Skeletal muscle cell (primary cell): ENCODE data around the gene IL4I1.

ENCODE experiments used
- DNase-seq: peaks from one replicate; pipeline ENCODE4 v3.0.0-alpha.2; 2010; ENCODE audit warnings: low read depth
- H3K4me3 ChIP-seq: 2 replicates; pipeline ENCODE4 v1.5.1; 2011; ENCODE audit warnings: low read depth, mild to moderate bottlenecking, control low read depth, low read length, moderate library complexity

IL4I1 gene

GRCh38 chr19:49881672-49882394 lies 14.9 kb downstream of the IL4I1 start:
- no peak for DNase-seq

GRCh38 chr19:49881186-49881585 lies 15.5 kb downstream of the IL4I1 start:
- no peak overlapping the region for H3K4me3 ChIP-seq
- no peak for DNase-seq

More at GRCh38 chr19:49881672-49882394, 14.9 kb downstream of the IL4I1 start:
- H3K4me3 ChIP-seq: no peak overlapping the region

DNA sequence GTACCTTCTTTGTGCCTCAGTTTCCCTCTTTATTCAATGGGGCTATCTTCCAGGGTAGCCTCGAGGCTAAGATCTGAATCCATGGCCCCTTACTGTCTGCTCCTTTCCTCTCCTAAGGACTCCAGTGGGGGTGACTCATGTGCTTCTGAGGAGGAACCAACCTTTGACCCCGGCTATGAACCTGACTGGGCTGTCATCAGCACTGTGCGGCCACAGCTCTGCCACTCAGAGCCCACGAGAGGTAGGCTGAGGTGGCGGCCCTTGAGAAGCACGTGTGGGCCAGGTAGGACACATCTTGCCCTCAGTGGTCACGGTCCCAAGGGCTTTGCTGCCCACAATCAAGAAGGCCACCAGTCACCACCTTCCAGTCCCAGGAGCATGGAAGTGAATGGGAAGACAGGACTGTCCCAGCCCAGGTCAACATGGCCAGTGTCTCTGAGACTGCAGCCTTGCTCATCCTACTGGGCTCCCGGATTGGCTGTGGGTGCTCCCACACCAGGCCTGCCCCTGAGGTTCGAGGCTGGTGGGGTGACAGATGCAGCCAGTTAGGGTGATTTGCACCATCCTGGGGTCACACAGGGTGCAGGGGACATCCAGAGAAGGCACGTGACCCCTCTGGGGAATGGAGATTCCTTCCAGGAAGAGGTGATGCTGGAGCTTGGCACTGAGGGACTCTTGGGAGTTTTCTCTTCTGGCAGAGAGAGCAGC lies 16.4 kb downstream of the IL4I1 start:
- H3K4me3 ChIP-seq: no peak overlapping the region
- DNase-seq: no peak

DNA sequence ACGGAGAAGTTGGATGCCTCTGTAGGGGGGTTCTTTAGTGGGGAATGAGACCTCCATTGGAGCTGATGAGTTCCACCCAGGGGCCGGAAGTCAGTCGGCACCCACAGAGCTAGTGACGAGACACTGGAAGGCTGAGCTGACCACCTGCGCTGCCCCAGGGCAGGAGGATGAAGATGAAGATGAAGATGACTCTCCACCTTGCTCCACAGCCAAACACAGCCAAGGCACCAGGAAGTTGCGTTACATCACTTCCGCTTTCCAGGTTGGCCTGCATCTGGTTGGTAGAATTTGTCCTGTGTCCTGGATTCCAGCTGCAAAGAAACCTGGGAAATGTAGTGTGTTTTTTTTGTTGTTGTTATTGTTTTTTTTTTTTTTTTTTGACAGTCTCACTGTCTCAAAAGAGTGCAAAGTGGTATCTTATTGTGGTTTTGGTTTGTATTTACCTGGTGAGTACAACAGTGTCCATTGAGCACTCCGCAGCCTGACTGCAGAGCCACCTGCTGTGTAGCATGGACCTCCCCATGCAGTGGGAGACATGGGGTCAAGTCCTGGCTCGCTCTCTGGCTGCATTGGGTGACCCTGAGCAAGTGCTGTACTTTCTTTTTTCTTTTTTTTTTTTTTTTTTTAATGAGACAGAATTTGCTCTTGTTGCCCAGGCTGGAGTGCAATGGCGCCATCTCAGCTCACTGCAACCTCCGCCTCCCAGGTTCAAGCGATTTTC lies 17.3 kb downstream of the IL4I1 start:
- H3K4me3 ChIP-seq: no peak overlapping the region
- DNase-seq: no peak

DNA sequence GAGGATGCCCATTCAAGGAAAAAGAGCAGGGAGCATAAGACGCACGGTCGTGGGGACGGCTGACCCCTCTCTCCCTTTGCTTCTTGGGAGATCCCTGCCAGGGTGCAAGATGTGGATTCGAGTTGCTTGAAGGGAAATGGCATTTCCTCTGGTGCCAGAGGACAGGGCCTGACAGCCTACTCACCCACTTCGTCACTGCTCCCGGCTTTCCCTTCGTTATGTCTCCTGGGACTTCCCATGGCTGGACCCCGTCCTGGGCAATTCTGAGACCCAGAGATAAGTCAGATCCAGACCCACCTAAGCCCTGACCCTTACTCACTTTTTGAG lies 18.0 kb downstream of the IL4I1 start:
- H3K4me3 ChIP-seq: peak overlapping the region; percentile 66
- no peak for DNase-seq

DNA sequence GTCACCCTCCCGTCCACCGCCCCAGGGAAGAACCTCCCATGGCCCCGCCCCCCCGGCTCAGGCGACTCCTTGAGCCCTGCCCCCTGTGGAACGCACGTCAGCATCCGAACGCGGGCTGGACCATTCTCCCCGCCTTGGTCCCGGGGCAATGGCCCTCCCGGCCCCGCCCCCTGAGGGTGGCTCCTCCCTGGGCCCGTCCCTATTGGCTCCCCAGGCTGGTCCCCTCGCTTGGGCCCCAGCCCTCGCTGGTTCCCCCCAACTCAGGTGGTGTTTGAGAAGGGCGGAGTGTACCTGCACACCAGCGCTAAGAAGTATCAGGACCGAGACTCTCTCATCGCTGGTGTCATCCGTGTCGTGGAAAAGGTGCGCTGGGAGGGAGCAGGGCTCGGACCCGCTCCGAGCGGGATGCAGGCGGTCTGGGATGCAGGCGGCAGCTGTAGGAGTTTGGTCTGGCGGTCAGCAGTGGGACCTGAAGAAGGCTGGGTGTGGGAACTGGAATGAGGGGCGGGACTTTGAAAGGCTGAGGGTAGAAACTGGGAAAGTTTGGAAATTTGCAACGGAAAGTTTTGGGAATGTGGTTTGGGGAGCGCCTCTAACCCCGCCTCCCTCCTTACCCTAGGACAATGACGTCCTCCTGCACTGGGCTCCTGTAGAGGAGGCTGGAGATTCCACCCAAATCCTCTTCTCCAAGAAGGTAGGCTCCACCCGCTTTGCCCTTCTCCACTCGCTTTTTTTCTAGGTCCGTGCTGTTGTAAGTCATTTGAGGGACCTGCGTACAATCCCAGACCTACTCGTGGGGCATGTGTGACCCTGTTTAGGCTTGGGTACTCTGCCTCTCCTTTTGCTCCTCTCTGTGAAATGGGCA lies 18.6 kb downstream of the IL4I1 start:
- DNase-seq: peak; percentile 95
- H3K4me3 ChIP-seq: peak overlapping the region; percentile 66

- peak; percentile 100 for DNase-seq
Observed at GRCh38 chr19:49877020-49877878, 19.4 kb downstream of the IL4I1 start, which contains the start of the genes AKT1S1 and TBC1D17. Gene AKT1S1, minus strand, starts transcription at chr19:49877355. Its CDS starts 4,060 bp downstream, at chr19:49873295. Gene TBC1D17, plus strand, starts transcription at chr19:49877702. Its CDS starts 22 bp downstream, at chr19:49877724.

GRCh38 chr19:49876422-49877019 lies 20.2 kb downstream of the IL4I1 start:
- H3K4me3 ChIP-seq: peak overlapping the region; percentile 66
- peak; percentile 97 for DNase-seq

More at GRCh38 chr19:49877020-49877878, 19.4 kb downstream of the IL4I1 start, which contains the start of the genes AKT1S1 and TBC1D17:
- H3K4me3 ChIP-seq: peak within 1 kb of the TSS; percentile 66

GRCh38 chr19:49875857-49876421 lies 20.7 kb downstream of the IL4I1 start:
- H3K4me3 ChIP-seq: peak overlapping the region; percentile 66
- no peak for DNase-seq

DNA sequence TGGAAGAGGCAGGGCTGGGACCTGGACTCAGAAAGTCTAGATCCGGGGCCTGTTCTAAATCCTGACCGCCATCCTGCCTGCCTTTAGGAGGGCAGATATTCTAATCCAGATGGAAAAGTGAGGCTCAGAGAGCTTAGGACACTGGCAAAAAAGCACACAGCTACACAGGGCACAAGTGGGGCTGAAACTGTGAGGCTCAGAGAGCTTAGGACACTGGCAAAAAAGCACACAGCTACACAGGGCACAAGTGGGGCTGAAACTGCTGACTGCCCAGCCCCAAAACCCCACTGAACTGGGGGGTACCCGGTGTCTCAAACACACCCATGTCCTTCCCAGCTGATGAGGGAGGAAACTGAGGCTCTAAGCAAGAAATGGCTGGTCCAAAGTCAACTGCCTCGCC lies 21.5 kb downstream of the IL4I1 start:
- peak overlapping the region; percentile 66 for H3K4me3 ChIP-seq
- no peak for DNase-seq

DNA sequence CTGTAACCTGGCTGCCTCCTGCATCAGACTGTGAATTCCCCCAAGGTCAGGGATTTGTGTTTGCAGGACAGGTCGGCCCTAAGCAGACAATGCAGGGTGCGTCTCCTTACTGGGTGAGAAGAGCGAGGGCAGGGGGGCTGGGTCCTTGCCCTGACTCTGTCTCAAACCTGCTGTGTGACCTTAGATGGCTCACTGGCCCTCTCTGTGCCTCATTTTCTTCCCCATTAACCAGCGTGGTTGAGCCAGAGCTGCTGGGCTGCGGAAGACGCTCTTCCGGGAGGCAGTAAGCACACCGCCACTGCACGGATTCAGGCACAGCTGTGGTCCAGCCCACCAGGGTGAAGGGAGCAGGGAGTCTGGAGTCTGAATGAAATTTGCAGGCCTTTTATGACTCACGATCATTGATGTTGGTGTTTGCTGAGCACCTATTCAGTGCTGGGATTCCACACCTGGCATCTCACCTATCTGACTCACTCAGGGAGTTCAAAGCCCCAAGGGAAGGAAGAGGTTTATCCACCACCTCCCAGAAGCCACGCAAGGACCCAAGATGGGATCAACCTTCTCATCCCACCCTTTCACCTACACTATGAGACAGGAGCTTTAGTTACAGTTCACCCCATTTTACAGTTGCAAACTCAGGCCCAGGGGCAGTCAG lies 22.1 kb downstream of the IL4I1 start:
- H3K4me3 ChIP-seq: peak overlapping the region; percentile 66
- DNase-seq: no peak

DNA sequence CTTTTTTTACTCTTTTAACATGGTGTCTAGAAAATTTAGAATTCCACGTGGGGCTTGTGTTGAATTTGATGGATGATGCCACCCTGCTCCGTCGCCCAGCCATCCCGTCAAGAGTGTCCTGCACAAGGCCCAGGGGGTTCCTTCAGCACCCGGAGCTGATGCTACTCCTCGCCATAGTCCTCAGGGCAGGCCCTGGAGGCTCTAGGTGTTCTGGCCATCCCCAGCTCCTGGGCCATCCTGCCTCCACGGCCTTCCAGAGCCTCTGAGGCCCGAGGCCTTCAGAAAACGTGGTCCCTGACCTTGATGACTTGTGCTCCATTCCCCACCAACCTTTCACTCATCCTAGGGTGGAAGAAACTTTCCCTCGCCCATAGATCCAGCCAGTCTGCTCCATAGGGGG lies 22.9 kb downstream of the IL4I1 start:
- no peak overlapping the region for H3K4me3 ChIP-seq
- DNase-seq: no peak

- no peak for DNase-seq
- no peak overlapping the region for H3K4me3 ChIP-seq
Observed at GRCh38 chr19:49873129-49873521, 23.6 kb downstream of the IL4I1 start.

GRCh38 chr19:49872245-49873128 lies 24.2 kb downstream of the IL4I1 start:
- H3K4me3 ChIP-seq: no peak overlapping the region
- DNase-seq: no peak

GRCh38 chr19:49871349-49871985 lies 25.2 kb downstream of the IL4I1 start:
- no peak overlapping the region for H3K4me3 ChIP-seq
- DNase-seq: no peak
